ENCODE measurements around the gene TBC1D8. TPM values are rescaled to one million over a fixed set of nuclear protein-coding genes. Genes with fewer than 3 reads are reported as not detected.

Gene TBC1D8
- total and polyA plus RNA-seq, 2 of the 13 experiments (the other 11 are each of a cell fraction or from before 2014, with no cell fraction given): 45.1 to 95.4 TPM

DNA sequence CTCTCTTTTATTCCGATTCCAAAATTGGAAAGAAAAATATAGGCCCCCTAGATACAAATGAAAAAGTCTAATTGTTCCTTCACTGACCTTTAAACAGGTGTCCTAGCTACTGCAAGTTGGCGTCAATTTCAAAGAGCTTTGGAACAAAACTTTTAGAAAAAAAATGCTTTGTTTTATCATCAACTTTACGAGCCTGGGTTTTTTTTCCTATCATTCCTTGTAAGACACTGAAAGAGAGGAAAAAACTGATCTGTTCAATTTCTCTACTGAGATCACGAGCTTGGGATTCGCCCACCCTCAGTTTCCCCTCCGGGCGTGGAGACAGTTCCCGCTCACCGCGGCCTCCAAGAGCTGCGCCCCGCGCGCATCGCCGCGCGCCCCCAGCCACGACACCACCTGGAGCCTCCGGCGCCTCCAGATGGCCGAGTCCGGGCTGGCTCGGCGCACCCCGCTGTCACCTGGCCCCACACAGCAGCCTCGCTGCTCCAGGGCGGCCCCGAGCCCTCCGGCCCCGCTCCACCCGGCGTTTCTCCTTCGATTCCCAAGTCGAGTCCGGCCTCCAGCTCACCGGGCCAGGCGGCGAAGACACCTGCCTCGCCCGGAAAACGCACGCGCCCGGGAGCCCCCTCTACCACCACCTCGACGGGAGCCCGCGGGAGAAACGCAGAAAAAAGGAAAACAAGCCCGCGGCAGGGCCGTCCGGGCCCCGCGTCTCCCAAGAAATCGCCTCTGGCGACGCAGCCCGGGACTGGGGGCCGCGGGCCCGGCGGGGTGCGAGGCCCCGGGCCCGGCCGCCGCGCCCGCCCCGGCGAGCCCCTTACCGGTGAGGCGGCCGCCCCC is 656 bp downstream of the TBC1D8 start (continued):
- TF ChIP-seq, protein P1, sequence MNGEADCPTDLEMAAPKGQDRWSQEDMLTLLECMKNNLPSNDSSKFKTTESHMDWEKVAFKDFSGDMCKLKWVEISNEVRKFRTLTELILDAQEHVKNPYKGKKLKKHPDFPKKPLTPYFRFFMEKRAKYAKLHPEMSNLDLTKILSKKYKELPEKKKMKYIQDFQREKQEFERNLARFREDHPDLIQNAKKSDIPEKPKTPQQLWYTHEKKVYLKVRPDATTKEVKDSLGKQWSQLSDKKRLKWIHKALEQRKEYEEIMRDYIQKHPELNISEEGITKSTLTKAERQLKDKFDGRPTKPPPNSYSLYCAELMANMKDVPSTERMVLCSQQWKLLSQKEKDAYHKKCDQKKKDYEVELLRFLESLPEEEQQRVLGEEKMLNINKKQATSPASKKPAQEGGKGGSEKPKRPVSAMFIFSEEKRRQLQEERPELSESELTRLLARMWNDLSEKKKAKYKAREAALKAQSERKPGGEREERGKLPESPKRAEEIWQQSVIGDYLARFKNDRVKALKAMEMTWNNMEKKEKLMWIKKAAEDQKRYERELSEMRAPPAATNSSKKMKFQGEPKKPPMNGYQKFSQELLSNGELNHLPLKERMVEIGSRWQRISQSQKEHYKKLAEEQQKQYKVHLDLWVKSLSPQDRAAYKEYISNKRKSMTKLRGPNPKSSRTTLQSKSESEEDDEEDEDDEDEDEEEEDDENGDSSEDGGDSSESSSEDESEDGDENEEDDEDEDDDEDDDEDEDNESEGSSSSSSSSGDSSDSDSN (CRISPR knock-in tag; IDR thresholded peaks at IDR 0.05): peak; percentile 92
- no peak for TF ChIP-seq NR1H2 (CRISPR knock-in tag; IDR thresholded peaks at IDR 0.05; ENCODE audit: borderline replicate concordance, low read depth)
- TF ChIP-seq ZNF563 (CRISPR knock-in tag; IDR thresholded peaks at IDR 0.05): peak; percentile 67; the same call in 1 of the 2 replicates
- no peak for TF ChIP-seq IRX3 (CRISPR knock-in tag; IDR thresholded peaks at IDR 0.05; ENCODE audit: borderline replicate concordance, low read depth)
- TF ChIP-seq, protein P2, sequence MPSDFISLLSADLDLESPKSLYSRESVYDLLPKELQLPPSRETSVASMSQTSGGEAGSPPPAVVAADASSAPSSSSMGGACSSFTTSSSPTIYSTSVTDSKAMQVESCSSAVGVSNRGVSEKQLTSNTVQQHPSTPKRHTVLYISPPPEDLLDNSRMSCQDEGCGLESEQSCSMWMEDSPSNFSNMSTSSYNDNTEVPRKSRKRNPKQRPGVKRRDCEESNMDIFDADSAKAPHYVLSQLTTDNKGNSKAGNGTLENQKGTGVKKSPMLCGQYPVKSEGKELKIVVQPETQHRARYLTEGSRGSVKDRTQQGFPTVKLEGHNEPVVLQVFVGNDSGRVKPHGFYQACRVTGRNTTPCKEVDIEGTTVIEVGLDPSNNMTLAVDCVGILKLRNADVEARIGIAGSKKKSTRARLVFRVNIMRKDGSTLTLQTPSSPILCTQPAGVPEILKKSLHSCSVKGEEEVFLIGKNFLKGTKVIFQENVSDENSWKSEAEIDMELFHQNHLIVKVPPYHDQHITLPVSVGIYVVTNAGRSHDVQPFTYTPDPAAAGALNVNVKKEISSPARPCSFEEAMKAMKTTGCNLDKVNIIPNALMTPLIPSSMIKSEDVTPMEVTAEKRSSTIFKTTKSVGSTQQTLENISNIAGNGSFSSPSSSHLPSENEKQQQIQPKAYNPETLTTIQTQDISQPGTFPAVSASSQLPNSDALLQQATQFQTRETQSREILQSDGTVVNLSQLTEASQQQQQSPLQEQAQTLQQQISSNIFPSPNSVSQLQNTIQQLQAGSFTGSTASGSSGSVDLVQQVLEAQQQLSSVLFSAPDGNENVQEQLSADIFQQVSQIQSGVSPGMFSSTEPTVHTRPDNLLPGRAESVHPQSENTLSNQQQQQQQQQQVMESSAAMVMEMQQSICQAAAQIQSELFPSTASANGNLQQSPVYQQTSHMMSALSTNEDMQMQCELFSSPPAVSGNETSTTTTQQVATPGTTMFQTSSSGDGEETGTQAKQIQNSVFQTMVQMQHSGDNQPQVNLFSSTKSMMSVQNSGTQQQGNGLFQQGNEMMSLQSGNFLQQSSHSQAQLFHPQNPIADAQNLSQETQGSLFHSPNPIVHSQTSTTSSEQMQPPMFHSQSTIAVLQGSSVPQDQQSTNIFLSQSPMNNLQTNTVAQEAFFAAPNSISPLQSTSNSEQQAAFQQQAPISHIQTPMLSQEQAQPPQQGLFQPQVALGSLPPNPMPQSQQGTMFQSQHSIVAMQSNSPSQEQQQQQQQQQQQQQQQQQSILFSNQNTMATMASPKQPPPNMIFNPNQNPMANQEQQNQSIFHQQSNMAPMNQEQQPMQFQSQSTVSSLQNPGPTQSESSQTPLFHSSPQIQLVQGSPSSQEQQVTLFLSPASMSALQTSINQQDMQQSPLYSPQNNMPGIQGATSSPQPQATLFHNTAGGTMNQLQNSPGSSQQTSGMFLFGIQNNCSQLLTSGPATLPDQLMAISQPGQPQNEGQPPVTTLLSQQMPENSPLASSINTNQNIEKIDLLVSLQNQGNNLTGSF (CRISPR knock-in tag; IDR thresholded peaks at IDR 0.05): peak; percentile 63; the same call in 1 of the 2 replicates
- TF ChIP-seq ZNF234 (CRISPR knock-in tag; conservative IDR thresholded peaks at IDR 0.05): 0 out of 2 replicates have a peak, but pooled peaks have one; percentile 63
- TF ChIP-seq ZC3H13 (CRISPR knock-in tag; IDR thresholded peaks at IDR 0.05): peak; percentile 54; the same call in 1 of the 2 replicates
- peak; percentile 32; the same call in 1 of the 2 replicates for TF ChIP-seq ZNF768 (CRISPR knock-in tag; IDR thresholded peaks at IDR 0.05)
- TF ChIP-seq KLF16 (CRISPR knock-in tag; IDR thresholded peaks at IDR 0.05): peak in 1 of 2 experiments; percentile 56; a peak in 1 of 4 replicates
- peak; percentile 16; the same call in 1 of the 2 replicates for TF ChIP-seq HOXA3 (CRISPR knock-in tag; IDR thresholded peaks at IDR 0.05)
- TF ChIP-seq FOXO1 (CRISPR knock-in tag; IDR thresholded peaks at IDR 0.05): peak; percentile 58; the same call in 1 of the 2 replicates
- peak; percentile 62; the same call in 1 of the 2 replicates for TF ChIP-seq RBFOX2 (IDR thresholded peaks at IDR 0.05; ENCODE audit: low read depth, low read length)
- no peak for TF ChIP-seq SIN3A (IDR thresholded peaks at IDR 0.05; ENCODE audit: borderline replicate concordance, low read depth, low read length)
- TF ChIP-seq, protein P3, sequence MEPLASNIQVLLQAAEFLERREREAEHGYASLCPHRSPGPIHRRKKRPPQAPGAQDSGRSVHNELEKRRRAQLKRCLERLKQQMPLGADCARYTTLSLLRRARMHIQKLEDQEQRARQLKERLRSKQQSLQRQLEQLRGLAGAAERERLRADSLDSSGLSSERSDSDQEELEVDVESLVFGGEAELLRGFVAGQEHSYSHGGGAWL (CRISPR knock-in tag; IDR thresholded peaks at IDR 0.05): peak; percentile 36; the same call in 1 of the 2 replicates
- TF ChIP-seq ATAD3A (CRISPR knock-in tag; IDR thresholded peaks at IDR 0.05): no peak
- TF ChIP-seq TP53 (CRISPR knock-in tag; conservative IDR thresholded peaks at IDR 0.05): no peak
- TF ChIP-seq, protein P4, sequence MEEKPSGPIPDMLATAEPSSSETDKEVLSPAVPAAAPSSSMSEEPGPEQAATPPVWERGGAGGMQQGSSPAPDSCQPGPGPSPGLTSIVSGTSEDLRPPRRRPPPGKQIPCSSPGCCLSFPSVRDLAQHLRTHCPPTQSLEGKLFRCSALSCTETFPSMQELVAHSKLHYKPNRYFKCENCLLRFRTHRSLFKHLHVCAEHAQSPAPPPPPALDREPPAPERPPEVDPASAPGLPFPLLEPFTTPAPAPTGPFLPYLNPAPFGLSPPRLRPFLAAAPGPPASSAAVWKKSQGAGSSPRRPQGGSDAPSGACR (CRISPR knock-in tag; IDR thresholded peaks at IDR 0.05): peak; percentile 23; the same call in 1 of the 2 replicates
- TF ChIP-seq, protein P5, sequence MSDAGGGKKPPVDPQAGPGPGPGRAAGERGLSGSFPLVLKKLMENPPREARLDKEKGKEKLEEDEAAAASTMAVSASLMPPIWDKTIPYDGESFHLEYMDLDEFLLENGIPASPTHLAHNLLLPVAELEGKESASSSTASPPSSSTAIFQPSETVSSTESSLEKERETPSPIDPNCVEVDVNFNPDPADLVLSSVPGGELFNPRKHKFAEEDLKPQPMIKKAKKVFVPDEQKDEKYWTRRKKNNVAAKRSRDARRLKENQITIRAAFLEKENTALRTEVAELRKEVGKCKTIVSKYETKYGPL (CRISPR knock-in tag; IDR thresholded peaks at IDR 0.05): no peak
- TF ChIP-seq SNAI1 (CRISPR knock-in tag; IDR thresholded peaks at IDR 0.05; ENCODE audit: borderline replicate concordance): peak; percentile 70

Measured in HepG2 (cell line).